RWPE1 (cell line): ENCODE results near the gene STEAP3.
A peak's percentile ranks its signal among the peaks of the same experiment; 100 is the strongest.

ENCODE experiments used
- CTCF ChIA-PET: fragments of 350-600 bp; sonication (Branson Sonifier 250); formaldehyde crosslinking; extraction: SDS; loops from one replicate; lab custom pipeline; 2021; lab: Yijun Ruan, JAX
- POLR2A ChIA-PET: fragments of 400-600 bp; formaldehyde crosslinking; extraction: SDS; loops from one replicate; lab custom pipeline; 2020; ENCODE audit warnings: antibody characterized with exemption; ENCODE audit not compliant: low non-redundant PET; lab: Yijun Ruan, JAX
- DNase-seq: peaks from one replicate; pipeline ENCODE4 v3.0.0; 2012; ENCODE audit warnings: low spot score
- H3K27ac ChIP-seq: fragments of 450-650 bp; 2 replicates; pipeline ENCODE4 v1.5.1; 2017
- TF ChIP-seq, protein P1 (sequence below): fragments of 450-650 bp; conservative IDR thresholded peaks from 2 replicates; pipeline ENCODE4 v1.5.1; 2017; ENCODE audit warnings: low read depth, mild to moderate bottlenecking

The STEAP3 gene

GRCh38 chr2:119204525-119204924, 19.1 kb upstream of the STEAP3 start:
- TF ChIP-seq, protein P1, sequence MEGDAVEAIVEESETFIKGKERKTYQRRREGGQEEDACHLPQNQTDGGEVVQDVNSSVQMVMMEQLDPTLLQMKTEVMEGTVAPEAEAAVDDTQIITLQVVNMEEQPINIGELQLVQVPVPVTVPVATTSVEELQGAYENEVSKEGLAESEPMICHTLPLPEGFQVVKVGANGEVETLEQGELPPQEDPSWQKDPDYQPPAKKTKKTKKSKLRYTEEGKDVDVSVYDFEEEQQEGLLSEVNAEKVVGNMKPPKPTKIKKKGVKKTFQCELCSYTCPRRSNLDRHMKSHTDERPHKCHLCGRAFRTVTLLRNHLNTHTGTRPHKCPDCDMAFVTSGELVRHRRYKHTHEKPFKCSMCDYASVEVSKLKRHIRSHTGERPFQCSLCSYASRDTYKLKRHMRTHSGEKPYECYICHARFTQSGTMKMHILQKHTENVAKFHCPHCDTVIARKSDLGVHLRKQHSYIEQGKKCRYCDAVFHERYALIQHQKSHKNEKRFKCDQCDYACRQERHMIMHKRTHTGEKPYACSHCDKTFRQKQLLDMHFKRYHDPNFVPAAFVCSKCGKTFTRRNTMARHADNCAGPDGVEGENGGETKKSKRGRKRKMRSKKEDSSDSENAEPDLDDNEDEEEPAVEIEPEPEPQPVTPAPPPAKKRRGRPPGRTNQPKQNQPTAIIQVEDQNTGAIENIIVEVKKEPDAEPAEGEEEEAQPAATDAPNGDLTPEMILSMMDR: no peak
- ChIA-PET CTCF (interaction anchor here (0.9 kb wide), 1 partner anchor 87 kb away, joined by 3 read pairs; no protein-coding TSS in a partner anchor), POLR2A (interaction anchor here (0.6 kb wide), 1 partner anchor 48 kb away, joined by 4 read pairs; no protein-coding TSS in a partner anchor)
- DNase-seq: no peak
- H3K27ac ChIP-seq: no peak overlapping the region

- CTCF ChIA-PET: interaction anchor here (0.5 to 0.9 kb wide), 2 partner anchors 11 to 86 kb away, joined by 3 to 5 read pairs; no protein-coding TSS in a partner anchor
- H3K27ac ChIP-seq: no peak overlapping the region
- POLR2A ChIA-PET: no interaction called here
- DNase-seq: no peak
- TF ChIP-seq, protein P1: no peak
Measured at GRCh38 chr2:119205001-119205706, 18.5 kb upstream of the STEAP3 start.

DNA sequence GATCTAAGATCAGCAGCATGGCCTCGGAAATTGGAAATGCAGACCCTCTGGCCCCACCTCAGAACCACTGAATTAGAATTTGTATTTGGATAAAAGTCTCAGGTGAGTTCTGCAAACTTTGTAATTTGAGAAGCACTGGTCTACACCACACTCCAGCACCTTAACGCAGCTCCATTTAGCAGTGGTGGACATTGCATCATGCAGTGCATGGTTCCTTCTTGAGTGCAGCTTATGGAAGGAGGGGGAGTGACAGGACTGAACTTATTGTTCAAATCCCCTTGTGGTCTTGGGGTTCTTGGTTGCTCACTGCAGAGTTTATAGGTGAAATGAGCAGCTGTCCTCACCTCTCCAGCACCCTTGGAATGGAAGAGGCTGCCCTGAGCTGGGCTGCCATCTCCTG, 17.4 kb upstream of the STEAP3 start:
- DNase-seq: no peak
- TF ChIP-seq, protein P1: no peak
- POLR2A ChIA-PET: no interaction called here
- no peak overlapping the region for H3K27ac ChIP-seq
- CTCF ChIA-PET: interaction anchor here (0.6 kb wide), 1 partner anchor 1528 kb away, joined by 3 read pairs; no protein-coding TSS in a partner anchor

DNA sequence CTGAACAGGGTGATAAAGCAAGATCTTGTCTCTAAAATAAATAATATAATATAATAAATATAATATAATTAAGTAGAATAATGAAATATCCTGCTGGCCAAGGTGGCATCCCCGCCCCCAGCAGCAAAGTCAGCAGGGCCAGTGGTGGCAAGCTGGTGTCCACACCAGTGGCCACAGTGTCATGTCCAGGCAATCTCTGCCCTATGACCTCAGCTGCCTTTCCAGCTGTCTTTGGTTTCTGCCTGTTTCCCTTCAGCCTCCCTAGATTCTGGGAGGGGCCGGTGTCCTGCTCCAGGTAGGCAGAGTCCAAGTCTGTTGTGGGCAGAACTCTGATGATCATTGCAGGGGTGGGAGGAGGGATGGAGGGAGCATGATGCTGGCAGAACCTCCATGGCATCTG, 16.2 kb upstream of the STEAP3 start:
- POLR2A ChIA-PET: no interaction called here
- H3K27ac ChIP-seq: no peak overlapping the region
- TF ChIP-seq, protein P1: no peak
- CTCF ChIA-PET: no interaction called here
- DNase-seq: no peak

DNA sequence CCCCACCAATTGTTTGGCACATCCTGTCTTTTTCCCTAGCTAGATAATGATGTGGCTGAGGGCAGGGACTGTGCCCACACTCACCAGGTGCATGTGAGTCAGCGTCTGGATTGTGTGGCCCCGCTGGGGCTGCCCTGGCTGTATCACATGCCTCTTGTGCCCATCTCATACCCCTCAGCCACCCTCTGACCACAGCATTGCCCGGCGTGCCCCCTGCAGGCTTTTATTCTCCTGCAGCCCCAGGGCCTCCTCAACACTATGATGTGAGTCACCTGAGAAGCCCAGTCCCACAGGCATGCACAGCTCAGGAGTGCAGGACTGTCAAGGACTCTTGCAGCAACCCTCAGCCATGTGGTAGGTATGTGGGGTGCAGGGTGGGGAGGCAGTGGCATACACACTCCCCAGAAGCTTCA, 14.8 kb upstream of the STEAP3 start:
- peak; percentile 75 for DNase-seq
- CTCF ChIA-PET: interaction anchor here (0.6 to 1.4 kb wide), 4 partner anchors 10 to 602 kb away, joined by 3 to 5 read pairs (median 4); partner anchors contain the start of gene STEAP3
- TF ChIP-seq, protein P1: no peak
- POLR2A ChIA-PET: no interaction called here
- H3K27ac ChIP-seq: no peak overlapping the region

- DNase-seq: no peak
- H3K27ac ChIP-seq: no peak overlapping the region
- TF ChIP-seq, protein P1: no peak
- ChIA-PET POLR2A (no interaction called here), CTCF (interaction anchor here (0.6 kb wide), 1 partner anchor 136 kb away, joined by 4 read pairs; no protein-coding TSS in a partner anchor)
Measured at GRCh38 chr2:119212139-119212800, 11.4 kb upstream of the STEAP3 start.
